CD4-positive, alpha-beta T cell treated with Interferon alpha-2 for 1 hour (primary cell): Measurements from ENCODE around the gene COG6.

Experiments
- DNase-seq, 2 donors: peaks; one replicate each; pipeline ENCODE4 v3.0.0-alpha.2; 2020 to 2022

COG6 gene

GRCh38 chr13:39682788-39683187 lies 27.3 kb downstream of the COG6 start:
- no peak for DNase-seq

- peak in 1 of 2 donors; percentile 50 for DNase-seq
These were observed 29.2 kb downstream of the COG6 start for GRCh38 chr13:39684531-39685137.

GRCh38 chr13:39685652-39686051 lies 30.2 kb downstream of the COG6 start:
- no peak for DNase-seq

GRCh38 chr13:39688278-39688677 lies 32.8 kb downstream of the COG6 start:
- DNase-seq, result no peak

- DNase-seq, result no peak
These were observed 33.4 kb downstream of the COG6 start for GRCh38 chr13:39688699-39689405.

- DNase-seq, result no peak
These were observed 37.4 kb downstream of the COG6 start for GRCh38 chr13:39692660-39693438.

GRCh38 chr13:39699274-39699673 lies 43.8 kb downstream of the COG6 start:
- DNase-seq, result no peak

GRCh38 chr13:39712626-39713025 lies 57.2 kb downstream of the COG6 start:
- DNase-seq, result no peak

- DNase-seq, result no peak
These were observed 73.7 kb downstream of the COG6 start for GRCh38 chr13:39729156-39729555.

- no peak for DNase-seq
These were observed 79.5 kb downstream of the COG6 start for GRCh38 chr13:39734952-39735351.

- DNase-seq, result no peak
These were observed 81.6 kb downstream of the COG6 start for GRCh38 chr13:39737047-39737446.

GRCh38 chr13:39740761-39741160 lies 85.3 kb downstream of the COG6 start:
- DNase-seq, result no peak

- DNase-seq, result no peak
These were observed 93.5 kb downstream of the COG6 start for GRCh38 chr13:39748961-39749360.

GRCh38 chr13:39749528-39749927 lies 94.1 kb downstream of the COG6 start:
- DNase-seq, result no peak

- DNase-seq, result no peak
These were observed 96.3 kb downstream of the COG6 start for GRCh38 chr13:39751805-39752204.

GRCh38 chr13:39760521-39760920 lies 105.1 kb downstream of the COG6 start:
- no peak for DNase-seq

GRCh38 chr13:39765801-39766463 lies 110.5 kb downstream of the COG6 start:
- peak in 1 of 2 donors; percentile 12 for DNase-seq

- DNase-seq, result no peak
These were observed 111.1 kb downstream of the COG6 start for GRCh38 chr13:39766464-39767158.

GRCh38 chr13:39767791-39768517 lies 112.5 kb downstream of the COG6 start:
- no peak for DNase-seq

- DNase-seq, result no peak
These were observed 113.5 kb downstream of the COG6 start for GRCh38 chr13:39768962-39769361.

- DNase-seq, result no peak
These were observed 115.0 kb downstream of the COG6 start for GRCh38 chr13:39770221-39771090.
